A673 (cell line): ENCODE measurements around the gene UBXN10.

ENCODE experiments used
- EZH2 ChIP-seq: fragments of 200-600 bp; sonication (generic); IDR thresholded peaks from 2 replicates; pipeline ENCODE4 v1.6.1; 2017; ENCODE audit warnings: borderline replicate concordance, low read depth, mild to moderate bottlenecking, mixed read lengths, antibody characterized with exemption, low read length; ENCODE audit not compliant: poor library complexity, severe bottlenecking
- TF ChIP-seq, protein P1 (sequence below): fragments of 300-800, 200-600 bp; sonication (generic); conservative IDR thresholded peaks from 2 replicates; pipeline ENCODE4 v1.5.1; 2017; ENCODE audit warnings: low read depth, mild to moderate bottlenecking, antibody characterized with exemption, low read length, moderate library complexity, mixed read lengths

DNA sequence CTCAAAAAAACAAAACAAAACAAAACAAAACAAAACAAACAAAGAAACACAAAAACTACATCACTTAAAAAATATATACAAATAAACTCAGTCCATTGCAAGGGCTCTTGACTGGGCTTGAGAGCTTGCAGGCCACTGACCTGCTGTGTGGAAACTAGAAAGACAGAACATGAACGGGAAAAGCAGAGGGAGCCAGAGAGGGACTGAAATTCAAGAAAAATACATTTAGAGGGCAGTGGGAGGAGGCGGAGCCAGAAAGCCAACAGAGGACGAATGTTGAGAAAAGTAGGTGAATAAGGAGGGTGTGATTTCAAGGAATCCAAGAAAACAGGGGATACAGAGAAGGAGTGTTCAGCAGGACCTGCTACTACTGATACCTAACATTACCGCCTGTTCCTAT is 41.8 kb downstream of the UBXN10 start:
- TF ChIP-seq, protein P1, sequence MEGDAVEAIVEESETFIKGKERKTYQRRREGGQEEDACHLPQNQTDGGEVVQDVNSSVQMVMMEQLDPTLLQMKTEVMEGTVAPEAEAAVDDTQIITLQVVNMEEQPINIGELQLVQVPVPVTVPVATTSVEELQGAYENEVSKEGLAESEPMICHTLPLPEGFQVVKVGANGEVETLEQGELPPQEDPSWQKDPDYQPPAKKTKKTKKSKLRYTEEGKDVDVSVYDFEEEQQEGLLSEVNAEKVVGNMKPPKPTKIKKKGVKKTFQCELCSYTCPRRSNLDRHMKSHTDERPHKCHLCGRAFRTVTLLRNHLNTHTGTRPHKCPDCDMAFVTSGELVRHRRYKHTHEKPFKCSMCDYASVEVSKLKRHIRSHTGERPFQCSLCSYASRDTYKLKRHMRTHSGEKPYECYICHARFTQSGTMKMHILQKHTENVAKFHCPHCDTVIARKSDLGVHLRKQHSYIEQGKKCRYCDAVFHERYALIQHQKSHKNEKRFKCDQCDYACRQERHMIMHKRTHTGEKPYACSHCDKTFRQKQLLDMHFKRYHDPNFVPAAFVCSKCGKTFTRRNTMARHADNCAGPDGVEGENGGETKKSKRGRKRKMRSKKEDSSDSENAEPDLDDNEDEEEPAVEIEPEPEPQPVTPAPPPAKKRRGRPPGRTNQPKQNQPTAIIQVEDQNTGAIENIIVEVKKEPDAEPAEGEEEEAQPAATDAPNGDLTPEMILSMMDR = no peak
- no peak for TF ChIP-seq EZH2
